NCI-H82 (cell line): ENCODE results near the gene AAK1.
A peak's percentile ranks its signal among the peaks of the same experiment; 100 is the strongest.
"Not testable (repeated sequence)": the region's sequence is repeated elsewhere in the genome, so short reads cannot be mapped to it uniquely, and the experiment has no call there.

Experiments
- DNase-seq: peaks from one replicate; lab custom pipeline; 2025; lab: John Stamatoyannopoulos, UW

The AAK1 gene

GRCh38 chr2:69643602-69644505 is at the start of gene AAK1:
AAK1 (minus strand) TSS chr2:69643739; CDS start chr2:69643040, 699 bp downstream.
- DNase-seq: peak; percentile 94

DNA sequence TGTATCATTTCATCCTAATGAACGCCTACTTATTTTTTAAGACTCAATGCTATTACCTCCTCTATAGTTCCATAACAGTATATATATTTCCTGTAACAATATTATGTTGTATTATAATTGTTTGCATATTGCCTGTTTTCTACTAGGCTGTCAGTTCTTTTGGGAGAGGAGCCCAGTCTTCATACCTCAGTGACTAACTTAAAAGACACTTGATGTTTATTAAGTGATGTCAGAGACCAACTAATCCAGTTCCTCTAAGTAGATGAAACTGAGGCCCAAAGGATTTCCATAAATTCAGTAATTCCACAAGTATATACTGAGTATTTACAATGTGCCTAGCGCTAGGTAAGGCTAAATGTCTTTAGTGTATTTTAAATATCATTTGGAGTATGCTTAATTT is 48.9 kb upstream of the AAK1 start:
- no peak for DNase-seq

GRCh38 chr2:69689969-69690368 is 46.4 kb upstream of the AAK1 start:
- DNase-seq: no peak

DNA sequence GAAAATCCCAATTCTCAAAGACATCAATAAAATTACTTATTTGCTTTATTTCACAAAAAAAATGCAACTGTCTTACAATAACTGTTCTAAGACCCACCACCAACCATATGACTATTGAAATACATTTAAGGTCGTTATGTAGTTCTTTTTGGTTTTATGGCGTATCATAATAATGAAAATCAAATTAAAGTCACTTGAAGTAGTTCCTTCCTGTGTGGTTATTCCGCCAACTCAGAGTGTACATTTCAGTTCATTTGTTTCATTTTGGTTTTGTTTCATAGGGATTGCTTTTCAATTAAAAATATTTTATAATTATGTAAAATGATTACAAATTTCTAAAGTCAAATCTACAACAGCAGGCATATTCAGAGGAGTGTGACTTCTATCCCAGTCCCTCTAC is 45.9 kb upstream of the AAK1 start:
- no peak for DNase-seq

- no peak for DNase-seq
Measured at GRCh38 chr2:69687971-69688611, 44.6 kb upstream of the AAK1 start.

GRCh38 chr2:69686813-69687212 is 43.3 kb upstream of the AAK1 start:
- DNase-seq: peak; percentile 8

DNA sequence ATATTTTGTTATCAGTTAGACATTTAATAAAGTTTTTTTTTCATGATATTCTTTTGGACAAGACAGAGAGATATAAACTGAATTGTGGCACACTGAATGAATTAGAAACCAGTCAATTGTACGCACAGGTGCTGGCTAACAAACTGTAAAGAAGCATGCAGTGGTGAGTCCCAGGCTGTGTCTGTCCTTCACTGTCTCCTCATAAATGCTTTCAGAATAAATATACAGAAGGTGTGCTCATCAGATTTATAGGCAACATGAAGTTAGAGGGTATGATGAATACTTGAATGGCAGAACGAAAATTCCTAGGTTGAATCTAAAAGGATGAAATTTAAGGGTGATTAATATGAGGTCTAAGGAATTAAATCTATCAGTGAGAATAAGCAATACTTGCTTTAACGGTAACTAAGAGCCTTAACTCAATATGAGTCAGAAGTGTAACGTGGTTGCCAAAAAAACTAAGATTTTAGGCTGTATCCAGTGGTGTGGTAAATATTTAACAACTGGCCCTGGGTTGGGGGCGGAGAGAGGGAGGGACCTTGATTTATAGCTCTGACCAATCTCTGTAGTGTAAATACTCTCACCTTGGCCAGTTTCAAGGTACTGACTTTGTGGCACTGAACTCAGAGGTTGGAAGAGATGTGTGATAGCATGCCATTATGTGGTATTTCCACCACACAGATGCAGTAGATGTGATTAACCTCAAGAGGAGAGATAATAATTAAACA is 41.9 kb upstream of the AAK1 start:
- DNase-seq: no peak

DNA sequence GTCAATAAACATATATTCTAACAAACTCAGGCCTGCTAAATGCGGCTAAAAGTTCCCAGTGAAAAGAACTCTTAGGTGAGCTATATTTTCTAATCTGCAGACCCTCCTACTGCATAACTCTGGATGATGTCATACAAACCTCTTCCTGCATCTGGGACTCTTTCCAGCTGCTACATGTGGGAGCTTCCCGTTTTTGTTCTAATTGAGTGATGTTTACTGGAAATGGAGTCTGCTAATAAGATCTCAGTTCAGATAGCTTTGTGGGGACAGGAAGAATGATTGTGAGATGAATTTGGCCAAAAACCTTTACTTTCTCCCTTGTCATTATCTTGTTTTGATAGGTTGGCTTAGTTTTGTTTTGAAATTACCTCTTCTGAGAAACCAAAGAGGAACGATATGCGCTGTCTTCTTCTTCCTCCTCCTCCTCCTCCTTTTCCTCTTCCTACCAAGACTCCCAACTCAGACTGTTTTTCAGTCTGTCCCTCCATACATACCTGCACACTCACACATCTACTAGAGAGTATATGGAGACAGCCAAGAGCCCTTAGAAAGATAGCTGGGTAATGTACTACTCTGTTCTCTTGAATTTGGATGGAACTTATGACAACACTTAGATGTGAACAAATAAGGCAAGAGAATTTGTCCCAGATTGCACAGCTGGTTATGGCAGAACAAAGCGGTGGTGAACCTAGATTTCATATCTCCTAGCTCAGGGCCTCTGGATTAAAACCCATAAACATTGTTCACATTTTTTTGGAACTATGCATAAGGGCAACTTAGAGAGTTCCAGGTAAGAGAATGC is 39.8 kb upstream of the AAK1 start:
- no peak for DNase-seq

DNA sequence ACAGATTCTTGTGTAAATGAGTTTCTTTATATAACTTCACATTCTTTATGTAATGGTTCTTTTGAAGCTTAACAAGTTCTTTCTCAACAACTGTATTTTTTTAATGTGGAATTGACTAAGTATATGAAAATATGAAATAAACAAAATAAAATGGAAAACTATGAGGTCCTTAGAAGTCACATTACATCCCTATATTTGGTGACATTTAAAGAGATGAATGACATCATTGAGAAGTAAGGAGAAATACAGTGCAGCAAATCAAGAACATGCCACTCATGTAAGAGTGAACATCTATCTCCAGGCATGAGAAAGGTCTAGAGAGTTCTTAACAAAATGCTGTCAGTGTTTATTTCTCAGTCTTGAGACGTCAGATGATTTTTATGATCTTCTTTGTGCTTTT is 39.0 kb upstream of the AAK1 start:
- no peak for DNase-seq

- DNase-seq: no peak
Measured at GRCh38 chr2:69680001-69680675, 36.6 kb upstream of the AAK1 start.

DNA sequence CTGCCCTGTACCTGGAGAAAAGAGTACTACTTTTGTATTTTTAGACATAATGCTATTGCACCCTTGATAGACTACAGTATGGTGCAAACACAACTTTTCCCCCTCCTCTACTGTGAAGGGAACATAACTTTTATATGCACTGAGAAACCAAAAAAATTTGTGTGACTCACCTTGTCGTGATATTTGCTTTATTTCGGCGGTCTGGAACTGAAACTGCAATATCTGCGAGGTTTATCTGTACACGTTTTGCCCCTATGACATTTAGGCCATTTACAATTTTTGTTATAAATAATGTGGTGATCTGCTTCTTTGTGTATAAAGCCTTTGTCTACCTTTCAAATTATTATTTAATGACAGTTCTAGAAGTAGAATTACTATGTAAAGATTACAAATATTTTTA is 34.4 kb upstream of the AAK1 start:
- no peak for DNase-seq

- DNase-seq: no peak
Measured at GRCh38 chr2:69676146-69676545, 32.6 kb upstream of the AAK1 start.

DNA sequence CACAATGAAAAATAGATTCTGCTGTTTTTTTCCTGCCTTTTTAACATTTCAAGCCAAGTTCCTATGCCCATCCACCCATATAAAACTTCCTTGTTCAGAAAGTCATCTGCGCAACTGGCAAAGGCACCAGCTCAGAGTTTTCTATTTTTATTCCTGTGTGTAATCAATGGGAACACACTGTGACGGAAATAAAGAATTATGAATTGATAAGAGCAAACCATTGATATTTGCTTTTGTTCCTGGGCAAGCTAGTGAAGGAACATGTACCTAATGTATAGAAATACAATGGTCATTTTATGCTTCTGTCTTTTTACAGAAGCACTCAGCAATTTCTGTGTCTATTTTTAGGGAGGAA is 30.8 kb upstream of the AAK1 start:
- DNase-seq: no peak

DNA sequence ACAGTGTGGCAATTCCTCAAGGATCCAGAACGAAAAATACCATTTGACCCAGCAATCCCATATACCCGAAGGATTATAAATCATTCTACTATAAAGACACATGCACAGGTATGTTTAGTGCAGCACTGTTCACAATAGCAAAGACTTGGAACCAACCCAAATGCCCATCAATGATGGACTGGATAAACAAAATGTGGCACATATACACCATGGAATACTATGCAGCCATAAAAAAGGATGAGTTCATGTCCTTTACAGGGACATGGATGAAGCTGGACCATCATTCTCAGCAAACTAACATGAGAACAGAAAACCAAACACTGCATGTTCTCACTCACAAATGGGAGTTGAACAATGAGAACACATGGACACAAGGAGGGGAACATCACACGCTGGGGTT is 29.6 kb upstream of the AAK1 start:
- not testable (repeated sequence) for DNase-seq

DNA sequence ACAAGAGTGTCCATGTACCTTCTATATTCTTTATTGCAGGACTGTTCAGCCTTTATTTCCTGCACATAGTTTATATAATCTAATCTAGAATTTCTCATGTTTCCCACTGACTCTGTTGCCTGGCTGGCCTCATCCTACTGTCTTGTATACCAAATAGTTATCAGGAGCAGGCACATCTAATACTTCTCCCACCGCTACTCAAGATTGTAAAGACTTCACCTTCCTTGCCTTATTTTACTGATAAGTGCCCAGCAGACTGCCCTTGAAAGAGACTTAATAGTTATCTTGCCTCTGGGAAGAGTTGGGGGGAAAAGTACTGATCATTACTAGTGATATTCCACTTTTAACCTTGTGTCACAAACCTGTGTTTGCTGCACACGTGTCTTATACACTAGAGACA is 26.1 kb upstream of the AAK1 start:
- DNase-seq: no peak

DNA sequence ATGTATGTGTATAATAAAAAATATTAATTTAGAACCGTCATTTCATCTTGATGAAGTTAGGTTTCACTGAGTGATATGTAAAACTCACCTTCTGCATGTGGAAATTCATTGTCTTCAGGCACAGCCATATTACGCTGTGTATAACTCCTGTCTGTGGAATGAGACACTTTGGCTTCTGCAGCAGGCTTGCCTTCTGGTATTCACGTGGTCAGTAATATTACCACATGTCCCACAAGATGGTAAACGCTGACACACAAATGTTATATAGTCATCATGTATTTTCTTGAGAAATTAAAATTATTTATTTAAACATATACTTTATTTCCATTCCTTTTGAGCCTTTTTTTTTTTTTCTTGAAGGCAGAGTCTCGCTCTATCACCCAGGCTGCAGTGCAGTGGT is 25.1 kb upstream of the AAK1 start:
- no peak for DNase-seq

DNA sequence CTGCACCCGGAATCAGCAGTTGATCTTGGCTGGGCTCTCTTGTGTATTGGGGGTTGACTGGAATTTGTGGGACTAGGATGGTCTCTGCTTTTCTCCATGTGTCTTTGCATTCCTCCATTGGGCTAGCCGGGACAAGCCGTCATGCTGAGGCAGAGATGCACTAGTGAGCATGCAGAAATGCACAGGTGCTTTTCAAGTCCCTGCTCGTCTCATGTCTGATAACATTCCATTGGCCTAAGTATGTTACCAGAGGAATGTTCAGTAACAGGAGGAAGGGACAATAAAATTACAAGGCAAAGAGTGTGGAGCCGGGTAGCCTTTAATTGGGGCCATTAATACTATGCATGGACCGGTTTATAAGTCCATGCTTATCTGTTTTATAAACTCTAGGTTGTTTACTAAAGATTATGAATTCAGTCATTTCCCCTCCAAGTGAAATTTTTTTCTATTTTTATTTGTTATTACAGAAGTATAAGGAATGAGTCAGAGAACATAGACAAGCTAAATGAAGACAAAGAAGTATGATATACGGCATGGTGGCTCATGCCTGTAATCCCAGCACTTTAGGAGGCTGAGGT is 24.4 kb upstream of the AAK1 start:
- no peak for DNase-seq

DNA sequence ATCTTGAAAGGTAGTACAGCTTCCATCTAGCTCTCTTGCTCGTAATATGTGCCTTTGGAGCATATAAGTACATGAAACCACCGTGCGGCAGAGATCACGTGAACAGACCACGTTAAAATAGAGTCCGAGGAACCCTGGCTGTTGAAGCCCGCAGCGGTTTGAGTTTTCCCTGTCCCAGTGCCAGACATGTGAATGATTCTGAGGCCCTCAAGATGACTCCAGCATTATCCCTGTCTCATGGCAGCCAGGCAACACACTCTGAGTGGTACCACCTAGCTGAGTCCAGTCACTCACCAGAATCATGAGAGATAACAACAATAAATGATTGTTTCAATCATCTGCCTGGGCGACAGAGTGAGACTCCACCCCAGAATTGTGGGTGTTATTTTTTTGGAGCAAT is 21.6 kb upstream of the AAK1 start:
- no peak for DNase-seq

DNA sequence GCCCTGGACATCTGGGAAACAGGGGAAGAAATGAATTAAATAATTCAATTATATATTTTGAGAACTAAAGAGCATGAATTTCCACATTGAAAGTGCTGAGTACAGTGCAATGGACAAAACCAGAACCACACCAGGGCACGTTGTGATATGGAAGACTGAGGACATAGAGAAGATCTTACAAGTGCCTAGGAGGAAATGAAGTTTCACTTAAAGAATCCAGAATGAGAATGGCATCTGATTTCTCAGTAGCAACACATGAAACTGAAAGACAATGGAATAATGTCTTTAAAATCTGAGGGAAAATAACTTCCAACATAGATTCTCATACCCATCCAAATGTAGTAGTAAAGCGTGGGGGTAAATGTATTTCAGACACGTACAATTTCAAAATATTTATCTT is 20.3 kb upstream of the AAK1 start:
- DNase-seq: no peak

DNA sequence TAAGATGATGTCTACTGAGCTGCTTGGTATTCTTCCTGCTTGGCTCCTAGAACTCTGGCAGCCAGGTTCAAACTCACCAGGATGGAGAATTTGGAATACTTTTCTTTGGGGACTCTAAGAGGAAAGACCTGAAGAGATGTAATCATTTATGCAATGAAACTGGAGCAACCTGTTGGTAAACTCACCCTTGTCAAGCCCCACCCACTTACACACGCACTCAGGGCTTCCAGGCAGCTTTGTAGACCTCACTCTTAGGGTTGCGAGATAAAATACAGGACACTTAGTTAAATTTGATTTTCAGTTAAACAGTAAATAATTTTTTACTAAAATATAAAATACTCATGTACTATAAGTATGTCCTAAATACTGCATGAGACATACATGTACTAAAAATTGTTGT is 19.0 kb upstream of the AAK1 start:
- not testable (repeated sequence) for DNase-seq

- no peak for DNase-seq
Measured at GRCh38 chr2:69660637-69661036, 17.1 kb upstream of the AAK1 start.
